HFF-Myc (cell line): ENCODE measurements around the gene NUCB1.

Source experiments
- DNase-seq: peaks from one replicate; pipeline ENCODE4 v3.0.0-alpha.2; 2011; ENCODE audit warnings: low read depth; ENCODE audit errors: extremely low read depth
- H3K4me3 ChIP-seq: replicated peaks from 2 replicates; pipeline ENCODE4 v1.5.1; 2011; ENCODE audit warnings: low read depth, mild to moderate bottlenecking, control low read depth, low read length
- CTCF ChIP-seq: IDR thresholded peaks from 2 replicates; pipeline ENCODE4 v1.5.1; 2012; ENCODE audit warnings: mild to moderate bottlenecking, low read depth, low read length, control low read depth; ENCODE audit errors: missing control alignments

The NUCB1 gene

GRCh38 chr19:48953990-48954594, 54.0 kb downstream of the NUCB1 start:
- no peak for DNase-seq
- peak overlapping the region; percentile 95 for H3K4me3 ChIP-seq
- TF ChIP-seq CTCF, result no peak

- peak; percentile 87 for DNase-seq
- TF ChIP-seq CTCF, result no peak
- peak within 1 kb of the TSS; percentile 95 for H3K4me3 ChIP-seq
Observed at GRCh38 chr19:48954595-48955307, 54.6 kb downstream of the NUCB1 start, which contains the start of gene BAX. Gene BAX (plus strand): TSS chr19:48954875. CDS start chr19:48954929, 54 bp downstream.

- no peak for TF ChIP-seq CTCF
- peak overlapping the region; percentile 95 for H3K4me3 ChIP-seq
- no peak for DNase-seq
Observed at GRCh38 chr19:48955308-48955958, 55.3 kb downstream of the NUCB1 start.

- no peak for TF ChIP-seq CTCF
- no peak for DNase-seq
- no peak overlapping the region for H3K4me3 ChIP-seq
Observed at GRCh38 chr19:48958006-48958405, 57.9 kb downstream of the NUCB1 start.

GRCh38 chr19:48959341-48960239, 59.5 kb downstream of the NUCB1 start:
- TF ChIP-seq CTCF, result no peak

GRCh38 chr19:48961051-48961649, 61.0 kb downstream of the NUCB1 start:
- no peak for TF ChIP-seq CTCF
- DNase-seq, result no peak
- H3K4me3 ChIP-seq, result no peak overlapping the region

More at GRCh38 chr19:48959341-48960239, 59.5 kb downstream of the NUCB1 start:
- H3K4me3 ChIP-seq, result no peak overlapping the region
- no peak for DNase-seq
